Endometrial microvascular endothelial cells (primary cell): Measurements from ENCODE around the gene C2orf76. TPM values are rescaled to one million over a fixed set of nuclear protein-coding genes. Genes with fewer than 3 reads are reported as not detected.

Source experiments
- in situ Hi-C: cut with HindIII; loops from 2 replicates; pipeline ENCODE4 v1.10.0; 2017; ENCODE audit warnings: low sequenced_read_pairs, low pct_unique_long_range_greater_than_20kb; ENCODE audit errors: inconsistent ontology term
- total RNA-seq: library from RNA; depleted of rRNA; stranded (reverse); fragments of >200 nt; gene quantifications from one replicate; pipeline ENCODE4 v1.2.3, GENCODE V29; 2015; ENCODE audit errors: inconsistent ontology term

The C2orf76 gene
- total RNA-seq, 1 donor from 2014 or later, result 11.4 TPM

DNA sequence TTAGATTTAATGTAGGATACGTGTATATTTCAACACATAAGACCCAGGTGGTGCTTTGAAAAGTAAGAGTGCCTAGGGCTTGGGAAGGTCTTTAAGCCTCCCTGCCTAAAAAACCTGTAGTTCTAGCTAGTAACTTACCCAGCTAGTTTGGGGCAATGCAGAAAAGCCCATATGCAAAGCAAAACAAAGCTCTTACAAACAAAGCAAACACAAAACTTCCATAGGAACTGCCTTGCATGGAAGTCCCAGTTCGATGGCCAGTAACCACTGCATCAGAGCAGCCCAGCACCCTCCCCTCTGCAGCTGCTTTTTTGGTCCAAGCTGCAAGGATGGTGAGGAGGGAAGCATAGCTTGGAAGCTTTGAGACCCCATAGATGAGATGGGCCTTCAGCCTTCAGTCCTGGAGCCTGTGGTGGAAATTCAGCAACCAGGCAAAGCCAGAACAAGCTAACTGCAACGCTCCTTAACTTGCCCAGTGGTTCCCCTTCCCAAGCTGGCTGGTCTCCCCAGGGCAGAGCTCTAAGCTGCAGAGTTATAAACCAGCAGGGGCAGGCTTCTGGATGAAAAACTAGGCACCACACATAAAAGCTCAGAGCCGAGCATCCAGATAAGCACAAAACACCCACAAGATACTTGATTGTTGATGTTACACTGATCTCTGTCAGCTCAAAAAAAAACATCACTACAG lies 16.2 kb downstream of the C2orf76 start:
- in situ Hi-C loops, result no loop called here

GRCh38 chr2:119349289-119349688 lies 17.3 kb downstream of the C2orf76 start:
- in situ Hi-C loops, result no loop called here

GRCh38 chr2:119341684-119342083 lies 24.9 kb downstream of the C2orf76 start:
- in situ Hi-C loops, result no loop called here

DNA sequence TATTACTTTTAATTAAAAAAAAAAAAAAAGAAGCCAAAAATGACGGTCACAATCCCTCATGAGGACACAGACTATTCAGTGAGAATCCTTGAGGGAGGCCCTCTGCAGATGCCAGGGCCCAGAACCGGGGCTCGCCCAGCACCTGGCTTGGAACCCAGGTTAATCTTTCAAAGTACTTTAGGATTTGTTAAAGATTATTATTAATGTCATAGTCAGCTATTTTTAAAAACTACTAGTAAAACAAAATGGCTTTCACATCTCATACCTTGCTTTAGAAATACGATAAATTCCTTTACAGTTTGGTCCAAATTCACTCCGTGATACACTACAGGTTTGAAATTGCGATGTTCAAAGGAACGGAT lies 27.1 kb downstream of the C2orf76 start:
- in situ Hi-C loops, result no loop called here

- in situ Hi-C loops, result no loop called here
Measured at GRCh38 chr2:119338826-119339561, 27.6 kb downstream of the C2orf76 start.

DNA sequence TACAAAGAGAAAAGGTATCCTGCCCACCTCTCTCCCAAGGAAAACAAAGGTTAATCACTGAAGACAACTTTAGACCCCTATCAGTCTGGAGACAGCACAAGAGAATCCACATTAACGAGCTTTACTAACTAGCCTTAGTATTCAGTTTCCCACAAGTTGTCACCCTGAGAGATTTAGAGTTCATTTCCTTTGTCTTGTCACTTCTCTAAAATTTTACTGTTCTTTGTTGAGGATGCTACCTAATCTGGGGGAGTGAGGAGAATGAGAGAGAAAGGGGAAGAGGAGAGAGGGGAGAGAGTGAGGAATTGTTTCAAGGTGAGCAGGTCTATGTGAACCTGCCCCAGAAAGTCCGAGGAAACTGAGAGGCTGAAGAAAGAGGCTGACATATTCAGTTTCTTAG lies 28.4 kb downstream of the C2orf76 start:
- in situ Hi-C loops, result no loop called here

DNA sequence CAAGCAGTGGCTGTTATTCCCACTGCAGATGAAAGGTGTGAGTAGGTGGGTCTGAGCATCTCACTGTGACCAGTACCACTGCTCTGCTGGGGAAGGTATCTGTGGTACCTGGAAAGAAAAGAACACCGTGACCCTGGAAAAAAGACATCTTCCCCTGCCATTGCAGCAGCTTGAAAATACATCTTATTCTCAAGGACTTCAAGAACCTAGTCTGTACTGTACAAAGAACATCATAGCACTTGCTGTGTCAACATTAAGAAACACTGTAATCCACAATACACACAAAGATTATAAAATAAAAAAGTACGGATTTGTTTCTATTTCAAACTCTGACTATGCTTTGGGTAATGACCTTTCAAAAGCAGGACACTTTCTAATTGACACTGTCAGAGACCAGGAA lies 28.9 kb downstream of the C2orf76 start:
- in situ Hi-C loops, result no loop called here

GRCh38 chr2:119333833-119334232 lies 32.8 kb downstream of the C2orf76 start:
- in situ Hi-C loops, result no loop called here

DNA sequence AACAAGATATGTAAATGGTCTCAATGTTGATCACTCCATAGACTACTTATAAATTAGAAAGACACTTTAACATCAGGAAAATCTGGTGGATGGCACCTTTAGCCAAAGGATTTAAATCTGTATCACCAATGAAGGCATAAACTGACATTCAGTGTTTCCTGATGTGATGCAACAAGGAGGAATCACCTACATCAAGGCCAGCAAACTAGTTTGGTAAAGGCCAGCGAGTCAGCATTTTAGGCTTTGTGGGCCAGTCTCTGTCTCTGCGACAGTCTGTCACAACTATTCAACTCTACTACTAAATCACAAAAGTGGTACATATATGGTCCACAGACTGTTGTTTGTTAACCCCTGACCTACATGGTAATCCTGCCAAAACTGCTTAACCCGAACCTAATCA lies 33.3 kb downstream of the C2orf76 start:
- in situ Hi-C loops, result no loop called here

DNA sequence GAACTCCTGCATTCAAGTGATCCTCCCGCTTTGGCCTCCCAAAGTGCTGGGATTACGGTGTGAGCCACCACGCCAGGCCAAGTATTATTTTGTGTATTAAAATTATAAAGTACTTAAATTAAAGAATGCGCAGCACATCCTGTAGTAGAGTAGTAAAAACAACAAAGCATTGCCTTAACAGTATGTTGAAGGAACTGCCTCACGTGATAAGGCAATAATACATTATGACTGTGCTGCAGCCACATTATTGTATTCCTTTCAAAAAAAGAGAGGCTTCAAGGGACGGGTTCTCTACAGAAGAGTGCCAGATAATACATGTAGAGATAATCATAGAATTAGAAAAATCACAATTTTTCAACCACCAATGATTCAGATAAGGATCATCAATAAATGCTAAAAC lies 33.7 kb downstream of the C2orf76 start:
- in situ Hi-C loops, result no loop called here

- in situ Hi-C loops, result no loop called here
Measured at GRCh38 chr2:119327431-119327830, 39.2 kb downstream of the C2orf76 start.

GRCh38 chr2:119326938-119327337 lies 39.7 kb downstream of the C2orf76 start:
- in situ Hi-C loops, result no loop called here

- in situ Hi-C loops, result no loop called here
Measured at GRCh38 chr2:119324685-119325270, 41.9 kb downstream of the C2orf76 start.

- in situ Hi-C loops, result no loop called here
Measured at GRCh38 chr2:119323459-119323858, 43.2 kb downstream of the C2orf76 start.

DNA sequence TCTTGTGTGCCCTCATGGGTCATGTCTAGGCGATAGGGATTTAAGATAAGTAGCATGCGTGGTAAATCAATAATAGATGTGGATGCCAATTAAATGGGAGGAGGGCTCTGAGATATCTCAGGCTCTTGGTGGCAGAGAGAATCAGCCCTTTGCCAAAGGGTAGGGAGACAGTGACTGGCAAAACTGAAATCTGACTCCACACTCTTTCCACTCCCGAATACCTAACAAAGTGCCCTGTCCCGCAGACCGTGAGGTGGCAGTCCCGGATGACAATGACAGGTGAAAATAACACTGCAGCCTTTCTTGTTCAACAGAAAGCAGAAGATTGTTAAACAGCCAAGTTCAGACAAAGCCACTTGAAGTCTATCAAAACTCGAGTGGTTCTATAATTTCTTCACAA lies 47.0 kb downstream of the C2orf76 start:
- in situ Hi-C loops, result no loop called here

DNA sequence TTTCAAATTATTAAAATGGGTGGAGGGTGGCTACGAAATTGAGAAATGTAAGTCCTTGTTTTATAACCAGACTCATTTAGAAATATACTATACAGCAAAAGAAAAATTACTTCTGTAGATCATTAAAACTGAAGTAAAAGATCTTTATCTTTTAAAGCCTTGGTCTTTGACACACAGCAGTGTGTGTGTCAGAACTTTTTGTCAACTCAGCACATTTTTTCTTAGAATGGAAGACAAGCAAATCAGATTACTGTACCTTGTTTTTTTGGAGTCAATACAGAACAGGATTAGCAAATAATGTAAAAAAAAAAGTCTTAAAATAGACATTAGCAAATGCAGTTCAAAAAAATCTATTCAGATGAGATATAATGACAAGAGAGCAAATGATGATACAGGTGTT lies 49.1 kb downstream of the C2orf76 start:
- in situ Hi-C loops, result no loop called here

- in situ Hi-C loops, result no loop called here
Measured at GRCh38 chr2:119316066-119316465, 50.6 kb downstream of the C2orf76 start.

GRCh38 chr2:119315241-119315925 lies 51.3 kb downstream of the C2orf76 start:
- in situ Hi-C loops, result no loop called here

DNA sequence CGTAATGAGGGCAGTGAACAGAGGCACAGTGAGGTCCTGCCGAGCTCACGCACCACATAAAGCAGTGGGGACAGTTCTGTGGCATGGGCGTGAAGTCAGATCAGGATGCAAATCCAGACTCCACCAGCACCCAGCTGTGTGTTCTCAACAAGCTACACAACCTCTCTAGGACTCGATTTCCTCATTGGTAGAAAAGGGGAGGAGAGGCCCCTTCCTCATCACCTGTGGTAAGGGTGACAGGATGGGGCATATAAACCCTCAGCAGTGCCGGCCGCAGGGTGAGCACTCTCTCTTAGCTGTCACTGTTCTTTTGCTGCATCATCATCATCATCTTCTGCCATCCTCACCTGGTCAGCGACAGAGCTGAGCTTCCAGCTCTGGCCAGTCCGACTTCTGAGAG lies 54.8 kb downstream of the C2orf76 start:
- in situ Hi-C loops, result no loop called here

GRCh38 chr2:119311371-119311770 lies 55.3 kb downstream of the C2orf76 start:
- in situ Hi-C loops, result no loop called here
